Gastrocnemius medialis (tissue), 4 donors: ENCODE measurements around the gene ENC1. TPM values are rescaled to one million over a fixed set of nuclear protein-coding genes. Genes with fewer than 3 reads are reported as not detected.

ENCODE experiments used
- ATAC-seq, 2 donors: fragments of 150-250 bp; one replicate each; pipeline ENCODE4 v1.9.1; 2016
- DNase-seq, 2 donors: peaks; one replicate each; pipeline ENCODE4 v3.0.0-alpha.2; 2019
- H3K27ac ChIP-seq, 4 donors: fragments of 200-600 bp; sonication (generic); 1 replicate in 1 of 4; 2 replicates in 3 of 4; pipeline ENCODE4 v1.5.1; 2016 to 2018; ENCODE audit warnings: mild to moderate bottlenecking in 2 of 4, moderate library complexity in 1 of 4
- H3K27me3 ChIP-seq, 3 donors: fragments of 200-600 bp; sonication (generic) in 2 of 3; 1 replicate in 1 of 3; 2 replicates in 2 of 3; pipeline versions ENCODE4 v1.5.1 to v1.6.0; 2016 to 2019; ENCODE audit warnings: mild to moderate bottlenecking in 1 of 3, moderate library complexity in 1 of 3
- H3K36me3 ChIP-seq, 2 donors: fragments of 200-600 bp; sonication (generic) in 1 of 2; one replicate each; pipeline ENCODE4 v1.5.1; 2017 to 2018
- H3K4me1 ChIP-seq, 2 donors: fragments of 200-600 bp; sonication (generic) in 1 of 2; one replicate each; pipeline ENCODE4 v1.5.1; 2016 to 2017; ENCODE audit warnings: mild to moderate bottlenecking in 2 of 2
- H3K4me3 ChIP-seq, 4 donors: fragments of 200-600 bp; sonication (generic) in 3 of 4; 1 replicate in 1 of 4; 2 replicates in 3 of 4; pipeline ENCODE4 v1.5.1; 2016 to 2019; ENCODE audit warnings: mild to moderate bottlenecking in 2 of 4
- H3K9me3 ChIP-seq, 3 donors: fragments of 200-600 bp; sonication (generic) in 2 of 3; 1 replicate in 1 of 3; 2 replicates in 2 of 3; pipeline ENCODE4 v1.5.1; 2016 to 2019
- CTCF ChIP-seq, 5 experiments: fragments of 450-650 bp in 3 of 5; fragments of 200-600 bp in 2 of 5; sonication (generic) in 2 of 5; IDR thresholded peaks in 4 of 5; conservative IDR thresholded peaks in 1 of 5; 1 replicate in 4 of 5; 2 replicates in 1 of 5; pipeline ENCODE4 v1.5.1; 2016 to 2019; ENCODE audit warnings: antibody characterized with exemption in 5 of 5, mild to moderate bottlenecking in 3 of 5, moderate library complexity in 3 of 5
- POLR2A ChIP-seq, 2 donors: fragments of 450-650 bp; IDR thresholded peaks; one replicate each; pipeline ENCODE4 v1.6.1; 2017; ENCODE audit warnings: antibody characterized with exemption in 2 of 2, mild to moderate bottlenecking in 2 of 2, moderate library complexity in 2 of 2
- in situ Hi-C, 4 donors: fragments of 200-750 bp; cut with MboI; loops; one replicate each; pipeline versions ENCODE4 v1.15.0 to v1.8.0; 2017; ENCODE audit warnings: low sequenced_read_pairs in 4 of 4
- intact Hi-C: fragments of 100-400 bp; cut with DNase I; formaldehyde crosslinking; loops from one replicate; pipeline ENCODE4 v1.15.1; 2023; ENCODE audit warnings: low total_unique reads
- total RNA-seq, 4 donors: library from RNA; depleted of rRNA; stranded (reverse); fragments of >200 nt; gene quantifications; one replicate each; pipeline versions ENCODE4 v1.1.0 to v1.2.3, GENCODE V29; 2016

The ENC1 gene
- total RNA-seq, 4 donors from 2014 or later, result 2.2 to 3.4 (median 2.5) TPM

GRCh38 chr5:74595143-74595925 lies 45.2 kb downstream of the ENC1 start:
- ATAC-seq (no peak), DNase-seq (no peak)
- Histone ChIP-seq H3K36me3 (no peaks in the 10 kb centered on the region), H3K4me3 (no peak overlapping the region), H3K27me3 (no peaks in the 10 kb centered on the region), H3K9me3 (no peaks in the 10 kb centered on the region), H3K27ac (no peak overlapping the region), H3K4me1 (no peaks in the 10 kb centered on the region)
- intact Hi-C loops (no loop called here), in situ Hi-C loops (no loop called here)
- TF ChIP-seq CTCF (IDR thresholded peaks at IDR 0.05 in 4 of 5, conservative IDR thresholded peaks at IDR 0.05 in 1 of 5) (no peak), POLR2A (IDR thresholded peaks at IDR 0.05) (no peak)

GRCh38 chr5:74594137-74595040 lies 46.1 kb downstream of the ENC1 start:
- in situ Hi-C loops, result no loop called here
- Histone ChIP-seq H3K27ac (no peak overlapping the region), H3K27me3 (no peaks in the 10 kb centered on the region), H3K9me3 (no peaks in the 10 kb centered on the region), H3K4me3 (no peak overlapping the region), H3K4me1 (no peaks in the 10 kb centered on the region), H3K36me3 (no peaks in the 10 kb centered on the region)
- intact Hi-C loops, result no loop called here
- no peak for ATAC-seq
- DNase-seq, result no peak
- no peak for TF ChIP-seq POLR2A (IDR thresholded peaks at IDR 0.05)
- no peak for TF ChIP-seq CTCF (IDR thresholded peaks at IDR 0.05 in 4 of 5, conservative IDR thresholded peaks at IDR 0.05 in 1 of 5)

GRCh38 chr5:74589204-74590056 lies 51.1 kb downstream of the ENC1 start:
- Histone ChIP-seq H3K27ac (no peak overlapping the region), H3K9me3 (no peaks in the 10 kb centered on the region), H3K36me3 (no peaks in the 10 kb centered on the region), H3K4me3 (no peak overlapping the region), H3K4me1 (peaks cover 0 to 3% of the 10 kb centered on the region in 2 donors), H3K27me3 (no peaks in the 10 kb centered on the region)
- intact Hi-C loops (no loop called here), in situ Hi-C loops (no loop called here)
- no peak for TF ChIP-seq CTCF (IDR thresholded peaks at IDR 0.05 in 4 of 5, conservative IDR thresholded peaks at IDR 0.05 in 1 of 5)
- no peak for TF ChIP-seq POLR2A (IDR thresholded peaks at IDR 0.05)
- no peak for DNase-seq
- ATAC-seq, result no peak

- no peak for TF ChIP-seq POLR2A (IDR thresholded peaks at IDR 0.05)
- no peak for TF ChIP-seq CTCF (IDR thresholded peaks at IDR 0.05 in 4 of 5, conservative IDR thresholded peaks at IDR 0.05 in 1 of 5)
- no peaks in the 10 kb centered on the region for H3K9me3 ChIP-seq
- no peaks in the 10 kb centered on the region for H3K36me3 ChIP-seq
- intact Hi-C loops (no loop called here), in situ Hi-C loops (no loop called here)
- H3K4me1 ChIP-seq, result peaks cover 0 to 3% of the 10 kb centered on the region in 2 donors
- no peak overlapping the region for H3K4me3 ChIP-seq
- no peak overlapping the region for H3K27ac ChIP-seq
- no peak for ATAC-seq
- H3K27me3 ChIP-seq, result no peaks in the 10 kb centered on the region
- DNase-seq, result no peak
These were observed 52.1 kb downstream of the ENC1 start for GRCh38 chr5:74588415-74588814.
